ENCODE measurements around the gene UPK1A.

Gene UPK1A

DNA sequence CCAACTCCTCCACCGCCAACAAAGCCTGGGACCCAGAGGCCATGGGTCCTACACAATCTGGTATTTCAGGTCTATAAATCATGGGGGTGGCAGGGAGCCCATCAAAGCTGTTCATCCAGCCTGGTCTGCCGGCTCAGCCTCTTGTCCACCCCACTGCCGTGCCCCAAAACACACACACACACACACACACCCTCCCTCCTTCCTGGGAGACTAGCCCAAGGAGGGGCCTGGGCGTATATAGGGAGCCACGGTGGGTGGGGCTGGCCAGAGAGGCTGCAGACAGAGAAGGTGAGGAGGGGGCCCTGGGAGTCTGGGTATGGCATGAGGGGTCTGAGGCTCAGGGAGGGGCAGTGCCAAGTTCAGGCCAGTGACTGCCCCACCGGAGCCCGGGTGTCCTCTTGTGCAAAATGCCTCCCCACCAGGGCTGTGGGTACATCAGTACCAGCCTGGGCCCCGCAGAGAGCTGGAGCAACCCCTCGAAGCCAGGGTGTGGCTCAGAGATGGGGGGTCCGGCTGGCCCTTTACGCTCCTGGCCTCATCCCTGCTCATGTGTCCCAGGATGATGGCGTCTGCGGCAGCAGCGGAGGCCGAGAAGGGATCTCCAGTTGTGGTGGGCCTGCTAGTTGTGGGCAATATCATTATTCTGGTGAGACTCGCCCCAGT, at the start of gene UPK1A:
Gene UPK1A, plus strand, starts transcription at position 267 of the 663 bp plus-strand sequence. Its CDS starts 296 bp downstream, at position 563.
- DNase-seq, result no peak

DNA sequence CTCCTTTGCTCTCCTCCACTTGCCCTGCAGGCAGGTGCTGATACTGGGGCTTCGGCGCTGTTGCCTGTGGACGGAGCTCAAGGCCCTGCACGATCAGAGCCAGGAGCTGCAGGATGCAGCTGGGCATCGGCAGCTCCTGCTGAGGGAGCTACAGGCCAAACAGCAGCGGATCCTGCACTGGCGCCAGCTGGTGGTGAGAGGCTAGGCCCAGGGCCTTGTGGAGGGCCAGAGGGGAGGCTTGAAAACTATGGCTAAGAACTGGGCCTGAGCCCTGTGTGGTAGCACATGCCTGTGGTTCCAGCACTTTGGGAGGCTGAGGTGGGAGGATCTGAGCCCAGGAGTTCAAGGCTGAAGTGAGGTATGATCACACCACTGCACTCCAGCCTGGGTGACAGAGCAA, 47.5 kb upstream of the UPK1A start:
- DNase-seq, result no peak

DNA sequence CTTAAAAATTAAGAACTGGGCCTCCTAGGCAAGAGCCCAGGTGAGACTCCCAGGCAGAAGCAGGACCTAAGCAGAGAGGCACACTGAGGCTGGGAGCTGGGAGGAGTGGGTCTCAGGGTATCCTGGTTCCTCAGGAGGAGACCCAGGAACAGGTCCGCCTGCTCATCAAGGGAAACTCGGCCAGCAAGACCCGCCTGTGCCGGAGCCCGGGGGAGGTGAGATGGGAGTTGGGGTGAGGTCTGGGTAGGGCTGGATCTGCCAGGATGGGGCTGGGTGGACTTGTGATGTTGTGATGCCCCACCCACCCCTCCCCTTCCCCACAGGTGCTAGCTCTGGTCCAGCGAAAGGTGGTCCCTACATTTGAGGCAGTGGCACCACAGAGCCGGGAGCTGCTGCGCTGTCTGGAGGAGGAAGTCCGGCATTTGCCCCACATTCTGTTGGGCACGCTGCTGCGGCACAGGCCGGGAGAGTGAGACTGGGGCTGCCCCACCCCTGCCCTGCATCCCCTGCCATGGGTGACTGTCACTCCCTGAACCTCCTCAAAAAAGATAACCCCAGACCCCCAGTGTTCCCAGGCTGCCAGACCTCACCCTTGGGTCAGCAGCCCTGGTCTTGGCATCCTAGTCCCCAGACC, 46.9 kb upstream of the UPK1A start:
- no peak for DNase-seq

DNA sequence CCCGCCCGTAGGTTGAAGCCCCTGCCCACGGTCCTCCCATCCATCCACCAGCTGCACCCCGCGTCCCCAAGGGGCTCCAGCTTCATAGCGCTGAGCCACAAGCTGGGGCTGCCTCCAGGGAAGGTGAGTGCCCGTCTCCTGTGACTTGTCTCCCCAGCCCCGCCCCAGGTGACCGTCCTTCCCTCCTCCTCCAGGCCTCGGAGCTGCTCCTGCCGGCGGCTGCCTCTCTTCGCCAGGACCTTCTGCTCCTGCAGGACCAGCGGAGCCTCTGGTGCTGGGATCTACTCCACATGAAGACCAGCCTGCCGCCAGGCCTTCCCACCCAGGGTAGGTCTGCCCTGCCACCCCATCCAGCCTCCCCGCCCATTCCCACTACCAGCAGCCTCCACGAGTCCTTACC, 46.3 kb upstream of the UPK1A start:
- DNase-seq, result no peak

DNA sequence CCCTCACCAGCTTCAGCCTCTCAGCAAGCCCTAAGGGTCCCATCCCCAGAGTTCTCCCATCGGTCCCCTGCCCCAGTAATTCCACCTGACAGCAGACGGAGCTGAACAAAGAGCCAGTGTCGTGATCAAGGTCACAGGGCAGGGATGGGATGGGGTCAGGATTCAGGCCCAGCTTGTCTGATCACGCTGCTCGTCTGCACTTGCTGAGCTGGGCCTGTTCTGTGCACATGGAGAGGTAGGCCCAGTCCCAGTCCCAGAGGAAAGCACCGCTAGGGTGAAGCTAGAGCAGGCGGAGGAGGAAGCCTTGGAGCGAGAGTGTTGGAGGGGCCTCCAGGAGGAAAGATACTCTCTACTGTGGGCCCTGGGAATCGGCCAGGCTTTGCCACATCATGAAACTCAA, 44.6 kb upstream of the UPK1A start:
- DNase-seq, result no peak

DNA sequence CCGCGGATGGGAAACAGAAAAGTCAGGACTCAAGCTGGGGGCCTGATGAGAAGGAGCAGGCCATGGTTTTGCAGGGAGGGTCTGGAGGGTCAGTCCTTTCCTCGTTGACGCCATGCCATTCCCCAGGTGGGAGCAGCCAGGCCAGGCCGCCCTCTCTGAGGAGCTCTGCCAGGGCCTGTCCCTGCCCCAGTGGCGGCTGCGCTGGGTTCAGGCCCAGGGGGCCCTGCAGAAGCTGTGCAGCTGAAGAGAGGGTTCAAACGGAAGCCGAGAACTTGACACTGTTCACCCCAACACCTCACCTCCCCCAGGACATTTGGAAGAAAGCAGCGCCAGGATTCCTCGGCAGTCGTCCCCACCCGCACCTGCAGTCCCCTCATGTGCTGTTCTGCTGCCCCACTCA, 43.6 kb upstream of the UPK1A start:
- no peak for DNase-seq

DNA sequence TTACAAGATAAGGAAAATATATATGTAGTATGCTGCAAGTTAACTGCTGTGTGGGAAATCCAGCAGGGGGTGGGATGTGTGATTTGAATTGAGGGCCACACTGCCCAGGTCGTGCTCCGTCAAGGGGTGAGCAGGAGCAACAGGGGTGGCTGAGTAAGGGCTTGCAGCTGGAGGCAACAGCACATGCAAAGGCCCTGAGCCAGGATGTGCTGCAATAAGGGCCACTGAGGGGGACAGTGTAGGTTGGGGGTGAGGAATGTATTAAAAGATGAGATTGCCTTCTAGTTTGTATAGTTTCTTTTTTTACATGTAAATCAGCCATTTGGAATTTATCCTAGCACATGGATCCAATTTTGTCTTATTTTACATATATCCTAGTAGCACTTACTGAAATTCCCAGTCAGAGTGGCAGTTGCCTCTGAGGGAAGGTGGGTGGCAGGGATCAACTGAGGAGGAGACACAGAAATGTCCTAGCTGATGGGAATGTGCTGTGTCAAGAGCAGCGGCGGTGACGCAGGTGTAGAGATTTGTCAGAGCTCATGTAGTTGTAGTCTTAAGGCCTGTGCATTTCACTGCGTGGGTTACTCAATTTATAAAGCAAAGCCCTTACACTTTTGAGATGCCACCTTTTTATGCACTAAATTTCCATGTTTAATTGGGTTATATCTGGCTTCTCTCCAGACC, 42.8 kb upstream of the UPK1A start:
- DNase-seq, result no peak

DNA sequence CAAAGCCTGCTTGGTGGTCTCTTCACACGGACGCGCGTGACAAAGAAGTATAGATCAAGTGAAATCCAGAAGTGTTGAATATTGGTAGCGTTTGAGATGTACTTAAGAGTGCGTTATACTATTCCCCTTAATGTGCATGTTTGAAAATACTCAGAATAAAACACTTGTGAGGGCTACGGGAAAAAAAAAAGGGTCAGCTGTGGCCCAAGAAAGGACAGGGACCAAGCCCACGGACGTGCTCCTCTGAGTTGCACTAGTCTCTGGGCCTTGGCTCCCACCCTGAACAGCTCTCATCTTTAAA, 38.1 kb upstream of the UPK1A start:
- DNase-seq, result no peak

DNA sequence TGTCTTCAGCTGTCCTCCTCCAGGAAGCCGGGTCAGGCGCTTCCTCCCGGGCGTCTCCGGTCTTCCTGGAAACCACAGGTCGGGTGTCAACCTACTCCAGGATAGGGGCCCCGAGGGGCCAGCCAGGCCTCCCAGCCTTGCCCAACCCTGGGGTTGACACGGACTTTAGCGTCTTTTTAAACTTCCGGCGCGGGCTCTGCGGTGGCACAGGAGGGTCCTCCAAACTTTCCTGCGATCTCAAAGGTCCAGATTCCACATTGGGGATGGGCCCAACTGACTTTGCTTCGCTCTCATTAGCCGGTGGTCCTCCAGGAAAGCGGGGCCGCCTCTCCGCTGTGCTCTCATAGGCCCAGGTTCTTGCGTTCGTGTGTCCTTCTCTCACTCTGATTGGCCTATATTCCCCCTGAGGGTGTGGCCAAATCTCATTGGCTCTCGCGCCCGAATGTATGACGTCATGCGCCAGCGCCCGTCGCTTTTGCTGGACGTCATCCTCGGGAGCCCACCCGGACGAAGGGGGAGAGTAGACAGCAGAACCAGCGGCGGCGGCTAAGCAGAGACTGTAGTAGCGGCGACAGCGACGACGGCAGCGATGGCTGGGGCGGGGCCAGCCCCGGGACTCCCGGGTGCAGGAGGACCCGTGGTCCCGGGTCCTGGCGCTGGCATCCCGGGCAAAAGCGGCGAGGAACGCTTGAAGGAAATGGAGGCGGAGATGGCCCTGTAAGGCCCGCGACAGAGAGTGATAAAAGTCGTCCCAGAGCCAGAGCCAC, 37.6 kb upstream of the UPK1A start, which contains the start of gene RBM42:
Gene RBM42, plus strand, starts transcription at position 472 of the 767 bp plus-strand sequence. Its CDS starts 118 bp downstream, at position 590.
- DNase-seq, result peak; percentile 84

DNA sequence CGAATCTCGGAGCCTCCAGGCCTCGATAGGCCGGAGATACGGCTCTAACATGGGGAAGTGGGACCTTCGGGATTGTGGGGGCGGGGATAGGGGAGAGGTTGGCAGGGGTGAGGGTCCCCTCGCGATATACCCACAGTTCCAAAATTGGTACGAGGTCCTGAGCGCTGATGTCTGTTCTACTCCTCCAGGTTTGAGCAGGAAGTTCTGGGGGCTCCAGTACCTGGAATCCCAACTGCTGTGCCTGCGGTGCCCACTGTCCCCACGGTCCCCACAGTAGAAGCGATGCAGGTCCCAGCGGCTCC, 37.0 kb upstream of the UPK1A start:
- DNase-seq, result no peak

DNA sequence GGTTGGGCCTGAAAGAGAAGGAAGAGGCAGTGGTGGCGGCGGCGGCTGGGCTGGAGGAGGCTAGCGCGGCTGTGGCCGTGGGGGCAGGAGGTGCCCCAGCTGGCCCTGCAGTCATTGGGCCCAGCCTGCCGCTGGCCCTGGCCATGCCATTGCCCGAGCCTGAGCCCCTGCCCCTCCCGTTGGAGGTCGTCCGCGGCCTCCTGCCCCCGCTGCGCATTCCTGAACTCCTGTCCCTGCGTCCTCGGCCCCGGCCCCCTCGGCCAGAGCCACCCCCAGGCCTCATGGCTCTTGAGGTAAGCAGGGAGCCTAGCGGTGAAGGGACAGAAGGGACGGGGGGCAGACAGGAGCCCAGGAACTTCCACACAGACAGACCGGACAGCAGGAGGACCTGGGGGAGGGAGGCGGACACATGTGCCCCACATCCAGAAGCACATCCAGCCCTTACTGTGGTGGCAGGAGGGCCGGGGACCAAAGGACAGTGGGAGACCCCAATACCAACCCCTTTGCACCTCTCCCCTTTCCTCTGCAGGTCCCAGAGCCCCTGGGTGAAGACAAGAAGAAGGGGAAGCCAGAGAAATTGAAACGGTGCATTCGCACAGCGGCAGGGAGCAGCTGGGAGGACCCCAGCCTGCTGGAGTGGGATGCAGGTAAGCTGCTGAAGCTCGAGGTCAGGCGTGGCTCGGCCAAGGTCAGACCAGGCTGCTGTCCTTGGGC, 32.4 kb upstream of the UPK1A start:
- DNase-seq, result no peak

DNA sequence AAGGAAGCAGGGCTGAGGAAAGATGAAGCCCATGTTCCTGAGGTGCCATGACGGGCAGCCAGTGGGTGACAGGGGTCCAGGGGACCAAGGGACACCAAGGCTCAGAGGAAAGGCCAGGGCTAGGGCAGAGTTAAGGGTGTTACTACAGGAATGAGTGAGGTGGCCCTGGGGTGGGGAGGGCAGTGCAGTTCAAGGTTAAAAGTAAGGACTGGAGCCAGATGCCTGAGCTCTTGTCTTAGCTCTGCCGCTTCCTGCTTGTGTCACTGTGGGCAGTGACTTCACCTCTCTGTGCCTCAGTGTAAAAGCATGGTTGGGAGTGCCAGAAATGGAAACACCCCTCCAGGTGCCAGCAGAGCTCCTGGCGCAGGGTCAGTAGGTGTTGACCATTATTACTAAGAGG, 29.7 kb upstream of the UPK1A start:
- DNase-seq, result no peak

DNA sequence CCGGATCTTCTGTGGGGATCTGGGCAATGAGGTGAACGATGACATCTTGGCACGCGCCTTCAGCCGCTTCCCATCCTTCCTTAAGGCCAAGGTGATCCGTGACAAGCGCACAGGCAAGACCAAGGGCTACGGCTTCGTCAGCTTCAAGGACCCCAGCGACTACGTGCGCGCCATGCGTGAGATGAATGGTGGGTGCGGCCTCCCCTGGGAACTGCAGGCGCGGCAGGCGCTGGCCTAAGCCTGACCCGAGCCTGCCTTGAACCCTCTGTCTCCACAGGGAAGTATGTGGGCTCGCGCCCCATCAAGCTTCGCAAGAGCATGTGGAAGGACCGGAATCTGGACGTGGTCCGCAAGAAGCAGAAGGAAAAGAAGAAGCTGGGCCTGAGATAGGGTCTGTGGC, 29.2 kb upstream of the UPK1A start:
- DNase-seq, result no peak

DNA sequence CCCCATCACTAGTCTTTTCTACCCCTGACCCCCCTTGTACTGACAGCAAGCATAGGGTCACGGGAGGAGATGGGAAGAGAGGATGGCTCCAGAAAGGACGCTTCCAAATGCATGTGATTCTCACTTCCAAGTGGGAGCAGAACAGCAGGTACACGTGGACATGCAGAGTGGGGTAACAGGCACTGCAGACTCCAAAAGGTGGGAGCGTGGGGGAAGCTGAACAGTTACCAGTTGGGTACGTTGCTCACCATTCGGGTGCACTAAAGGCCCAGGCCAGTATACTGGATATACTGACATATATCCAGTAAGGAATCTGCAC, 27.0 kb upstream of the UPK1A start:
- no peak for DNase-seq

DNA sequence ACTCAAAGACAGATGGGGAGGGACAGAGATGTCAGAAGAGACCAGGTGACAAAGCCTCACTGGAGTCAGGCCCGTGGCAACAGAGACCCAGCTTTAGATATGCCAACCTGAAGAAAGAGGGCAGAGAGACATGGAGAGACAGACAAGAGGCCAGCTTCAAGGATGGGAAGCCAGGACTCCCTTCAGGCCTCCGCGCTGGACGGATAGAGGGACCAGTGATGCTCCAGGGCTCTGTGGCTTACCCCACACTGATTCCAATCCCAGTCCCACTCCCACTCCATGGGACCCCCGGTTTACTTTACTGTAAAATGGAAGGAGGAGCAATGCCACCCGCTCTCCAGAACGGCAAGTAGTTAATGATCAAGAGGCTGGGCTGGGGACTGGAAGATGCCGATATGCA, 26.5 kb upstream of the UPK1A start:
- no peak for DNase-seq

DNA sequence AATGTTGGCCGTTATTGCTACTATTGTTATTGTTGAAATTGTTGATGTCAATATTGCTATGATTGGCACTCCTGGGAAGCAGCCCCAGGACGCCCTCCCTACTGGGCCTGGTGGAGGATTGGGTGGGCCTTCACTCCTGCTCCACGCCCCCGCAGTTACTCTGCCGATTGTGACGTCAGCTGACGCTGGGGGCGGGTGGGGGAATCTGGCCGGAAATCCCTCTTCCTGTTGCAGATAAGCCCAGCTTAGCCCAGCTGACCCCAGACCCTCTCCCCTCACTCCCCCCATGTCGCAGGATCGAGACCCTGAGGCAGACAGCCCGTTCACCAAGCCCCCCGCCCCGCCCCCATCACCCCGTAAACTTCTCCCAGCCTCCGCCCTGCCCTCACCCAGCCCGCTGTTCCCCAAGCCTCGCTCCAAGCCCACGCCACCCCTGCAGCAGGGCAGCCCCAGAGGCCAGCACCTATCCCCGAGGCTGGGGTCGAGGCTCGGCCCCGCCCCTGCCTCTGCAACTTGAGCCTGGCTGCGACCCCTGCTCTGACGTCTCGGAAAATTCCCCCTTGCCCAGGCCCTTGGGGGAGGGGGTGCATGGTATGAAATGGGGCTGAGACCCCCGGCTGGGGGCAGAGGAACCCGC, 24.7 kb upstream of the UPK1A start, which contains the start of gene ETV2:
Gene ETV2, plus strand, starts transcription at position 231 of the 637 bp plus-strand sequence. CDS start 716 bp downstream, outside the sequence.
- no peak for DNase-seq

DNA sequence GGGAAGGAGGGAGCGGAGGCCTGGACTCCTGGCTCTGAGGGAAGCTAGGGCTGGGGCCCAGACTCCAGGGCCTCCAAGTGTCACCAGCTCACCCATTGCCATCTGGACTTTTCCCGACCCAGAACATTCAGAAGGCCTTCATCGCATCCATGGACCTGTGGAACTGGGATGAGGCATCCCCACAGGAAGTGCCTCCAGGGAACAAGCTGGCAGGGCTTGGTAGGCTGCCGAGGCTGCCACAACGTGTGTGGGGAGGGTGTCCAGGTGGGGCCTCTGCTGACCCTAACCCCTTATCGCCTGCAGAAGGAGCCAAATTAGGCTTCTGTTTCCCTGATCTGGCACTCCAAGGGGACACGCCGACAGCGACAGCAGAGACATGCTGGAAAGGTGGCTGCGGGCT, 24.0 kb upstream of the UPK1A start:
- DNase-seq, result no peak

DNA sequence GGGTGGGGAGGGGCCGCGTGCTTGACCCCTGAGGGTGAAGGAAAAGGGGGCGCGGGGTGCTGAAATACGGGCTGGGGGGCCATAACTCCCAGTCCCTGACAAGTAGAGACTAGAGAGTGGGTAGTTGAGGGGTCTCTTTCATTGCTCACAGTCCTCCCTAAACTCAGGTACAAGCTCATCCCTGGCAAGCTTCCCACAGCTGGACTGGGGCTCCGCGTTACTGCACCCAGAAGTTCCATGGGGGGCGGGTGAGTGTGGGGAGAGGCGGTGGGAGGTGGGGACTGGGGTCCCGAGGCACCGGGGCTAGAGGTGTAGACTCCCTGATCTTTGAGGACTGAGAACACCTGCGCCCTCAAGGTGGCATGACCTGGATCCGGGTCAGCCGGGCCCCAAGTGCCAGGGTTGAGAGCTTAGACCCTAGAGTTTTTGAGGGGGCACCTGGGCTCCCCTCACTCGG, 23.5 kb upstream of the UPK1A start:
- DNase-seq, result no peak

DNA sequence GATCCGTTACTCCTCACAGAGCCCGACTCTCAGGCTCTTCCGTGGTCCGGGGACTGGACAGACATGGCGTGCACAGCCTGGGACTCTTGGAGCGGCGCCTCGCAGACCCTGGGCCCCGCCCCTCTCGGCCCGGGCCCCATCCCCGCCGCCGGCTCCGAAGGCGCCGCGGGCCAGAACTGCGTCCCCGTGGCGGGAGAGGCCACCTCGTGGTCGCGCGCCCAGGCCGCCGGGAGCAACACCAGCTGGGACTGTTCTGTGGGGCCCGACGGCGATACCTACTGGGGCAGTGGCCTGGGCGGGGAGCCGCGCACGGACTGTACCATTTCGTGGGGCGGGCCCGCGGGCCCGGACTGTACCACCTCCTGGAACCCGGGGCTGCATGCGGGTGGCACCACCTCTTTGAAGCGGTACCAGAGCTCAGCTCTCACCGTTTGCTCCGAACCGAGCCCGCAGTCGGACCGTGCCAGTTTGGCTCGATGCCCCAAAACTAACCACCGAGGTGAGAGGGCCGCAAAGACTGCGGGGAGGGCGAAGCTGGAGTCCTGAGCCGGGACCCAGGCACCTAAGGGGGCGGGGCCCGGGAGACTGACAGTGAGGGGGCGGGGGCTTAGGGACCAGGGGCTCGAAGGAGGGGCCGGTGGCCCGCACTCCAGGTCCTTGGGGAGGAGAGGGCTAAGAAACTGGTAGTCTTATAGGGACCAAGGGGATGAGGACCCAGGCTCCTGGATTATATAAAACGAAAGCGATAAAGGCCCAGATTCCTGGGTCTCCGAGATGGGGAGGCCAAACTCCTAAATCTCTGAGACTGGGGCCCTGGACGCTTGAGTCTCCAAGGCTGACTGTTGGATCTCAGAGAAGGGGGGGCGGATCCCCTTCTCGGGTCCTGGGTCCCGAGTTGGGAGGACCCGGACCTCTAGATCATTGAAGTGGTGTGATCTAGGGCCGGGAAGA, 22.8 kb upstream of the UPK1A start:
- DNase-seq, result peak; percentile 41

DNA sequence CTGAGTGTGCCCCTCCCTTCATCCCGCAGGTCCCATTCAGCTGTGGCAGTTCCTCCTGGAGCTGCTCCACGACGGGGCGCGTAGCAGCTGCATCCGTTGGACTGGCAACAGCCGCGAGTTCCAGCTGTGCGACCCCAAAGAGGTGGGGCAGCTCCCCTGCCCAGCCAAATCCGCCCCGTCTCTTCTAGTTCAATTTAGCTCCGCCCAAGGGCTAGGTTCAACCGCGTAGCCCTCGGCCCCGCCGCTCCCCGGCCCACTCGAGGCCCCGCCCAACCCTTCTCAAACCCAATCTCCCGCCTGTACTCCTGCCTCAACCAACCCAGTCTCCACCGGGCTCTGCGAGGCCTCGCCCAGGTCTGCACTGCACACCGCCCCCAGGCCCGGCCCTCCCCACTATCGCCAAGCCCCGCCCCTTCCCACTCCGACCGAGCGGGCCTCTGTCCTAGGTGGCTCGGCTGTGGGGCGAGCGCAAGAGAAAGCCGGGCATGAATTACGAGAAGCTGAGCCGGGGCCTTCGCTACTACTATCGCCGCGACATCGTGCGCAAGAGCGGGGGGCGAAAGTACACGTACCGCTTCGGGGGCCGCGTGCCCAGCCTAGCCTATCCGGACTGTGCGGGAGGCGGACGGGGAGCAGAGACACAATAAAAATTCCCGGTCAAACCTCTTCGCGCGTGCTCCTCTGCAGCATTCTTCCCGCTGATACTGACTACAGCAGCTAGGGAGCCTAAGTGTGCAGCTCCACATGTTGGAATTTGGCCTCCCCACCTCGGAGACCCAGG, 21.9 kb upstream of the UPK1A start:
- DNase-seq, result peak; percentile 82

Data from NCI-H1436 treated with DMSO at 0.1 percent for 48 hours (cell line).